Ishikawa (cell line): ENCODE measurements around the gene BMP8A.

ENCODE experiments used
- CEBPB ChIP-seq: IDR thresholded peaks from 2 replicates; pipeline ENCODE4 v1.6.1; 2012
- CREB1 ChIP-seq: IDR thresholded peaks from 2 replicates; pipeline ENCODE4 v1.6.1; 2012; ENCODE audit warnings: low read depth
- EGR1 ChIP-seq: IDR thresholded peaks from 2 replicates; pipeline ENCODE4 v1.6.1; 2012
- EP300 ChIP-seq: IDR thresholded peaks from 2 replicates; pipeline ENCODE4 v1.6.1; 2012; ENCODE audit warnings: borderline replicate concordance
- MAX ChIP-seq: IDR thresholded peaks from 2 replicates; pipeline ENCODE4 v1.6.1; 2012
- RAD21 ChIP-seq: IDR thresholded peaks from 2 replicates; pipeline ENCODE4 v1.6.1; 2012; ENCODE audit warnings: low read depth
- REST ChIP-seq: IDR thresholded peaks from 2 replicates; pipeline ENCODE4 v1.6.1; 2012; ENCODE audit warnings: low read depth, mild to moderate bottlenecking
- TAF1 ChIP-seq: IDR thresholded peaks from 2 replicates; pipeline ENCODE4 v1.6.1; 2012; ENCODE audit warnings: low read depth, mild to moderate bottlenecking
- TCF12 ChIP-seq: IDR thresholded peaks from 2 replicates; pipeline ENCODE4 v1.6.1; 2012; ENCODE audit warnings: low read depth
- TEAD4 ChIP-seq: IDR thresholded peaks from 2 replicates; pipeline ENCODE4 v1.6.1; 2012
- USF1 ChIP-seq: IDR thresholded peaks from 2 replicates; pipeline ENCODE4 v1.6.1; 2012
- YY1 ChIP-seq: IDR thresholded peaks from 2 replicates; pipeline ENCODE4 v1.6.1; 2012; ENCODE audit warnings: low read depth
- ZBTB7A ChIP-seq: IDR thresholded peaks from 2 replicates; pipeline ENCODE4 v1.6.1; 2012; ENCODE audit warnings: low read depth

- no peak for TF ChIP-seq TCF12
- TF ChIP-seq EP300 = no peak
- no peak for TF ChIP-seq MAX
- no peak for TF ChIP-seq EGR1
- no peak for TF ChIP-seq TAF1
- TF ChIP-seq CREB1 = no peak
- no peak for TF ChIP-seq ZBTB7A
- TF ChIP-seq REST = no peak
- no peak for TF ChIP-seq RAD21
- no peak for TF ChIP-seq USF1
- no peak for TF ChIP-seq TEAD4
- no peak for TF ChIP-seq CEBPB
- no peak for TF ChIP-seq YY1
Observed at GRCh38 chr1:39458991-39459390, 32.4 kb upstream of the BMP8A start.
